GM19397 (cell line): ENCODE results near the gene PPP1CA.
"Not testable (repeated sequence)": the region's sequence is repeated elsewhere in the genome, so short reads cannot be mapped to it uniquely, and the experiment has no call there.

ENCODE experiments used
- ATAC-seq: cut with Tn5 transposase; IDR thresholded peaks from one replicate; pipeline ENCODE4 v1.9.1; 2021; ENCODE audit warnings: mild to moderate bottlenecking, moderate library complexity; ENCODE audit not compliant: unreplicated experiment

The PPP1CA gene

DNA sequence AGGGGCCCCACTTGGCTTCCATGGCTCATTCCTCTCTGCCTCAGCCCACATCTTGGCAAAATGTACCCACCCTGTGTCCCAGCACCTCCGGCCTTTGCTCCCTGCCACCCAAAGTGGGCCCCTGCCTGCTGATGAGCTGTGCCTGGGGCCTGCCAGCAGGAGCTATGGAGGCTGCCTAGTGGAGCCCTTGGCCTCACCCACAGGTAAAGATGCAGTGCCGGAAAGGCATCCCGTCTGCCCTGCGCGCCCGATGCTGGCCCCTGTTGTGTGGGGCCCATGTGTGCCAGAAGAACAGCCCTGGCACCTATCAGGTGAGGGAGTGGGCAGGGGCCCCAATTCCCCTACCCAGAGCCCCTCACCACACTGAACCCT lies 3.5 kb upstream of the PPP1CA start:
- no peak for ATAC-seq

DNA sequence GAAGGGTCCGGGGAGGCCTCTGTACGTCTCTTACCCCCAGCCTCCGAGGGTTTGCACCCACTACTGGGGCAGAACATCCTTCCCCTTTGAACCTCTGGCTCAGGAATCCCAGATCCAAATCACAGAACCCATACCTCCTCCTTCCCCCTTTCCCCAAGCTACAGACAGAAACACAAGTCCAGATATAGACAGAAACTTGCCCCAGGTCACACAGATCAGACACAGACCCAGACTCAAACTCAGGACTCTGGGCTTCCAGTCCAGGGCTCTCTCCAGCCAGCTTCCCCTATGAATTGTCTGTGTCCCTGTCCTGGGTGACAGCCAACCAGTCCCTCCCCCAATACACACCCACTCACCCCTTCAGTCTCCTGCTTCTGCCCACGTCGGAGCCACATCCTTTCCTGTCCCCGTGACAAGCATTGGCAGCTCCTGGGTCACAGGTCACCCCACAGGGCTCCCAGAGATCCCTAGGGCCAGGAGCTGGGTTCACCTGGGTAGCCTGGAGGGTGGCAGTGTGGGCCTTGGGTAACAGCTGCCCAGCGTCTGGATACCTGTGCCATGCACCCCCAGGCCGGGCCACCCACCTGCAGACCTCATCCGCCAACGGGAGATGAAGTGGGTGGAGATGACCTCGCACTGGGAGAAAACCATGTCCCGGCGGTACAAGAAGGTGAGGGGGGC lies 3.0 kb upstream of the PPP1CA start:
- ATAC-seq, result no peak

DNA sequence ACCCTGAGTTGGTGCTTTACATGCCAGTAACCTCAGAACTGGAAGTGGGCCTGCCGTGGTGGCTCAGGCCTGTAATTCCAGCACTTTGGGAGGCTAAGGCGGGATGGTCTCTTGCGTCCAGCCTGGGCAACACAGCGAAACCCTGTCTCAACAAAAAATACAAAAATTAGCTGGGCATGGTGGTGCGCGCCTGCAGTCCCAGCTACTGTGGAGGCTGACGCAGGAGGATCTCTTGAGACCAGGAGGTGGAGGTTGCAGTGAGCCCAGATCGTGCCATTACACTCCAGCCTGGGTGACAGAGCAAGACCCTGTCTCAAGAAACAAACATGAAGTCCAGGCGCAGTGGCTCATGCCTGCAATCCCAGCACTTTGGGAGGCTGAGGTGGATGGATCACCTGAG lies 1.4 kb upstream of the PPP1CA start:
- not testable (repeated sequence) for ATAC-seq

DNA sequence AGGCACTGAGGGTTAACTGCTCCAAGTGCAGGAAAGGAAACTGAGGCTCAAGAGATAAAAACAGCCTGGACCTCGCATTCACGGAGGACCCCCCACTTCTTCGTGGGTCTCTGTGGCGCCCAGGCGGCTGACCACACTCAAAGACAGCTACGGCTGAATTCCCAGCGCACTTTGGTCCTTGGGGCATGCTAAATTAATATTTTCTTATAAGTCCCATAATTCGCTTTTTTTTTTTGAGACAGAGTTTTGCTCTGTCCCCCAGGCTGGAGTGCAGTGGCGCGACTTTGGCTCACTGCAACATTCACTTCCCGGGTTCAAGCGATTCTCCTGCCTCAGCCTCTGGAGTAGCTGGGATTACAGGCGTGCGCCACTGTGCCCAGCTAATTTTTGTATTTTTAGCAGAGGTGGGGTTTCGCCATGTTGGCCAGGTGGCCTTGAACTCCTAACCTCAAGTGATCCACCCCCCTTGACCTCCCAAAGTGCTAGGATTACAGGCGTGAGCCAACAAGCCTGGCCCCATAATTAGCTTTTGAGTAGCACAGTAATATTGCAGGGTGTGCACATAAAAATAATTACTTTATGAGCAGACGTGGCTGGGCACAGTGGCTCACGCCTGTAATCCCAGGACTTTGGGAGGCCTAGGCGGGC lies 658 bp upstream of the PPP1CA start:
- ATAC-seq, result not testable (repeated sequence)

DNA sequence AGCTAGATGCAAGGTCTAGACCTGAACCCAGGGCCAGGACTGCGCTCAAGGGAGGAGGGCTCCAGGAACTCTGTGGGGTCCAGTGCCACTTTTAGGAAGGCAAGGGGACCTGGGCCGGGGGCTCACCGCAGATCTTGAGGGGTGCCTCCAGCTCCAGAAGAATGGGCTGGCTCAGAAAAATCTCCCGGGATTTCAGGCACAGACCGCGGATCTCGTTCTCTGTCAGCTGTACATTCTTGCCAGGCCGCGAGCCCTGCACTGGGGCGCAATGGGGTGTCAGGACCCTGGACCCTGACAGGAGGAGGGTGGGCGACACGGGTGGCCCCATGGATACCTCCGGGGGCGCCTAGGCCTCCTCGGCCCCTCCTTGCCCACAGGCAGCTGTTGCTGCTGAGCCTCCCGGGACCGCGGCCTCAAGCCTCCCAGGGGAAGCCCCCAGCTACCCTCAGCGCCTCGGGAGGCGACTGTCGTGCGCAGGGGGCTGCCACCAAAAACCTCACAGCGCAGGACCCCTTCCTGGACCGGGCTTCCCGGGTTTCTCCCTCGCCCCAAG lies 640 bp downstream of the PPP1CA start:
- ATAC-seq, result no peak

DNA sequence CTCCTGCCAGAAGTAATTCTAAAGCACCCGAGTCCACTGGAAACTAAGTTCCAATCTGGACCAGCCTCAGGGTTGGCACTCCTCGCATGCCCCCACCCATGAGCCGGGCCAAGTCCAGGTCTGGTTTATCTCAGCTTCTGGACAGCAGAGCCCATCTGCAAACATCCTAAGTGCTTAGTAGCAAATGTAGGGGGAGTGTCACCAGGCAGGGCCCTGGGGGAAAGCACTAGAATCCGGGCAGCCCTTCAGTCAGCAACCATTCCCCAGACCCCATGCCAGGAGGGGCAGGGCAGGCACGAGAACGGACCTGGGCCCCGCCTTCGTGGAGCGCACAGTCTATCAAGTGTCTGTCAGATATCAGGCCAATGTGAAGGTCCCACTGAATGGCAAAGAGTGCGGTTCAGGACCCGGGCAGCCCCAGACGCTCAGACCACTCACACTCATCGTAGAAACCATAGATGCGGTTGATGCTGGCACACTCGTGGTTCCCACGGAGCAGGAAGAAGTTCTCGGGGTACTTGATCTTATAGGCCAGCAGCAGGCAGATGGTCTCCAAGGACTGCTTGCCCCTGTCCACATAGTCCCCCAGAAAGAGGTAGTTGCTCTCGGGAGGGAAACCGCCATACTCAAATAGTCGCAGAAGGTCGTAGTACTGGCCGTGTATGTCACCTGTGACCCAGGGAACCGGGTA lies 1.3 kb downstream of the PPP1CA start:
- no peak for ATAC-seq

DNA sequence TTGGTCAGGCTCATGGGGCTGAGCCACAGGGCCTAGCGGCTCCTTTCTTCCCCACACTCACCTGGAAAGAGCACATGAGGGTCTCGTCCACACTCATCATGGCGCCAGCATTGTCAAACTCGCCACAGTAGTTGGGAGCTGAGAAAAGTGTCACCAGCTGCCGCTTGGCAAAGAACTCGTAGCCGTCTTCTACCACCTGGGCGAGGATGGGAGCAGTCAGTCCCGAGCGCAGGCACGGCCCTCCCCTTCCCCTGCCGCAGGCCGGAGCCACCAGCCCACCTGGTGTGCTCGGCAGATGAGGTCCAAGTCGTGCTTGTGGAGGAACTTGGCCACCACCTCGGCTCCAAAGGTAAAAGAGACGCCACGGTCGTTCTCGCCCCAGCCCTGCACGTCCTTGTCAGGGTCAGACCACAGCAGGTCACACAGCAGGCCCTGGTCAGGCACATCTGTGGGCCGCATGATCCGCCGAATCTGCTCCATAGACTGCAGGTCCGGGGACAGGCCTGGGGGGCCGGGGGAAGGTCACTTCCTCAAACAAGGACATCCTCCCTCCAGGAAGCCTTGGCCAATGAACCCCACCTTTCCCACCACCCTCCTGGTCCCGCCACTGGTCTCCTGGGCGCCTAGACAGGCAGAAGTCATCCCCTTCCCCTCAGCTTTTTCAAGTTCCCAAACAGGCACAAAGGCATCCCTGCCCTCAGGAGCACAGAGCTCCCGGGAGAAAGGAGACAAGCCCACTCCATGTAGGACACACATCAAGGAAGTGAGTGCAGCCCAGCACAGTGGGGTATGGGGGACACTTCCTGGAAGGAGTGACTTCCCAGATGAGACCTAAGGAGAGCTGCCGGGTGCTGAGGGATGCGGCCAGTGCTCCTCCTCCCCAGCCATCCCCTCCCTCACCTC lies 2.7 kb downstream of the PPP1CA start:
- no peak for ATAC-seq

DNA sequence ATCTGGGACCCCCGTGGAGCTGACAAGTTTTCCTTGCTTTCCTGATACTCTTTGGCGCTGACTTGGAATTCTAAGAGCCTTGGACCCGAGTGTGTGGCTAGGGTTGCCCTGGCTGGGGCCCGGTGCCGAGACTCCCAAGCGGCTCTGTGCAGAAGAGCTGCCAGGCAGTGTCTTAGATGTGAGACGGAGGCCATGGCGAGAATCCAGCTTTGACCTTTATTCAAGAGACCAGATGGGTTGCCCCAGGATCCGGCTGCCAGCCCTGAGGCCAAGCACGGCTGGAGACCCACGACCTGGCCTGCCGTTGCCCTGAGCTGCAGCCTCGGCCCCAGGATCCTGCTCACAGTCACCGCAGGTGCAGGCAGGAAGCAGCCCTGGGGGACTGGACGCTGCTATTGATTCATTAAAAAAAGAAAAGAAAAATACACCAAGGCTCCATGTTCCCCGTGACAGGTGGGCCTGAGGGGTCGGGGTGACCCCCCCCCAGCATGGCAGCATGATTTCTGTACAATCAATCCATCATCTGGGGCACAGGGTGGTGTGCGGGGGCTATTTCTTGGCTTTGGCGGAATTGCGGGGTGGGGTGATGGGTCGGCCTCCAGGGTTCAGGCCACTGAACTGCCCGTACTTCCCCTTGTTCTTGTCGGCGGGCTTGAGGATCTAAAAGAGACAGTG lies 3.5 kb downstream of the PPP1CA start:
- no peak for ATAC-seq

DNA sequence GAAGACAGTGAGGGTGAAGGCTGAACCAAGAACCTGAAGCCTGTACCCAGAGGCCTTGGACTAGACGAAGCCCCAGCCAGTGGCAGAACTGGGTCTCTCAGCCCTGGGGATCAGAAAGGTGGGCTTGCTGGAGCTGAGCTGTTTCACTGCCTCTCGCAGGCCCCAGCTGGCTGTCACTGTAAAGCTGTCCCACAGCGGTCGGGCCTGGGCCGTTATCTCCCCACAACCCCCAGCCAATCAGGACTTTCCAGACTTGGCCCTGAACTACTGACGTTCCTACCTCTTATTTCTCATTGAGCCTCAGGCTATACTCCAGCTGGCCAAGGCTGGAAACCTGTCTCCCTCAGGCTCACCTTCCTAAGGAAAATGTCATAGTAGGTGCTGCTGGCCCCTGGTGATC lies 4.1 kb downstream of the PPP1CA start:
- no peak for ATAC-seq

DNA sequence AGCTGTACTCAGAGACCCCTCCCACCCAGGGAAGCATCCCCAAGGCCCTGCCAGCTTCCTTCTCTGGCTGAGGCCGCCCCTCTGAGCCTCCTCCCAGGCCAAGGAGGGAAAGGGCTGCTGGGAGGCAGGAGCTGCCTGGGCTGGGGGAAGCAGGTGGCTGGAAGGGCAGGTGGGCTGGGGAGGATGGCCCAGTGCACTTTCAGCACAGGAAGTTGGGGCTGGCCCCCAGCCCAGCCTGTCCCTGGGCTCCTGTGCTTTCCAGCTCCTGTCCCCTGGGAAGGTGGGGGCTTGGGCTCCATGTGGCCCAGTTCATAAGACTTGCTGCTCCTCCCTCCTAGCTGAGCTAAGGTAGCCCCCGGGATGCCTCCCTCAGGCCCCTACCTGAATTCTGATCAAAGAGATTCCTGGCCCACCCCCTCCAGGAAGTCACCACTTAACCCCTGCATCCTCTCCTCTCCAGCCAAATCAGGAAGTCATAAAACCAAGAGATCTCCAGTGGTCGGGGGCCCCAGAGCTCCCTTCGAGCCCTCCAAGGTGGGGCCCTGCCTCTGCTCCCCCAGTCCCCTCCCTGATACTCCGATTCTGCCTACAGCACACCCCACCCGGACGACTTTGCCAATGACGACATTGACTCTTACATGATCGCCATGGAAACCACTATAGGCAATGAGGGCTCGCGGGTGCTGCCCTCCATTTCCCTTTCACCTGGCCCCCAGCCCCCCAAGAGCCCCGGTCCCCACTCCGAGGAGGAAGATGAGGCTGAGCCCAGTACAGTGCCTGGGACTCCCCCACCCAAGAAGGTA lies 4.9 kb downstream of the PPP1CA start:
- ATAC-seq, result no peak

DNA sequence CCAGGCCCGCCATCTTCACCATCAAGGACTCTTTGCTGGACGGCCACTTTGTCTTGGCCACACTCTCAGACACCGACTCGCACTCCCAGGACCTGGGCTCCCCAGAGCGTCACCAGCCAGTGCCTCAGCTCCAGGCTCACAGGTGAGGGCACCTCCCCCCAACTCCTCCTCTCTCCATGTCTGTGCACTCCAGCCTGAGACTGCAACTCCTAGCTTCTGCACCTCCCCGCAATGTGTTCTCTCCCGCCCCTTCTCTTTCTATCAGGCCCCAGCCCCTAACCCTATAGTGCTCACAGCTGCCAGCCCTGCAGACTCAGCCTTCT lies 5.4 kb downstream of the PPP1CA start:
- ATAC-seq, result no peak

DNA sequence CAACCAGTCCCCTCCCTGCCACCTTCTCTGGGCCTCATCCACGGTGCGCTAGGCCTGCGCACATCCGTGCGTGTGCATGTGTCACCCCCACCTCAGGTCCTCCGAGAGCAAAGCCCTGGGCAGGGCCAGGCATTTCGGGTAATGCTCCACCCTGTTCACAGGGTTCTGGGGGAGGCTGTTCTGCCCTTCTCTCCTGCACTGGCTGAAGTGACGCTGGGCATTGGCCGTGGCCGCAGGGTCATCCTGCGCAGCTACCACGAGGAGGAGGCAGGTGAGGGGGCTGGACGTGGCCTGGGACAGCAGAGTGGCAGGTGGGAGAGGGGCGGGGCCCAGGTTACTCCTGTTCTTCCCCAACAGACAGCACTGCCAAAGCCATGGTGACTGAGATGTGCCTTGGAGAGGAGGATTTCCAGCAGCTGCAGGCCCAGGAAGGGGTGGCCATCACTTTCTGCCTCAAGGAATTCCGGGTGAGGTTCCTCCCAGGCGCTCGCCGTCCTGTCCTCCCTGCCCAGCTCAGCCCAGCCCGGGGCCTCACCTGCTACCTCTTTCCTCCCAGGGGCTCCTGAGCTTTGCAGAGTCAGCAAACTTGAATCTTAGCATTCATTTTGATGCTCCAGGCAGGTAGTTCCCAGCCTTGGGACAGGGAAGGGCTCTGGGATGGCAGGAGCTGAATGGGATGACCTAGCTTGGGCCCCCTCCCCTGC lies 6.0 kb downstream of the PPP1CA start:
- ATAC-seq, result no peak

DNA sequence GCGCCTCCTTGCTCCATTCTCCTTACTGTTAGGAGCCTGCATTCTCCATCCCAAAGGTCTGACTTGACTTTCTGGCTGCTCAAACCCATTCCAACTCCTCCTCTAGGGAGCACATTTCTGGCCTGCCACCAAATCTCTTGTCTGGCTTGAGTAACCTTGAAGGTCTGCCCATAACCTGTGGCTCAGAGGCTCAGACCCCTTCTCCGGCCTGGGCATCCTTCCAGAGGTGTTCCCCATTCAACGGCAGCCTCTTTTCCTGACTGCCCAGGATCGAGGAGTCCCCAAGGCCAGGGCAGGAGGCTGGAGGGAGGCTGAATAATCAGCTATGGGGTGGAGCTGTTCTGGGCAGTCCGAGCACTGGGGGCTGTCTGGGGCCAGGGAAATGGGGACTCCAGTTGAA lies 7.7 kb downstream of the PPP1CA start:
- no peak for ATAC-seq

DNA sequence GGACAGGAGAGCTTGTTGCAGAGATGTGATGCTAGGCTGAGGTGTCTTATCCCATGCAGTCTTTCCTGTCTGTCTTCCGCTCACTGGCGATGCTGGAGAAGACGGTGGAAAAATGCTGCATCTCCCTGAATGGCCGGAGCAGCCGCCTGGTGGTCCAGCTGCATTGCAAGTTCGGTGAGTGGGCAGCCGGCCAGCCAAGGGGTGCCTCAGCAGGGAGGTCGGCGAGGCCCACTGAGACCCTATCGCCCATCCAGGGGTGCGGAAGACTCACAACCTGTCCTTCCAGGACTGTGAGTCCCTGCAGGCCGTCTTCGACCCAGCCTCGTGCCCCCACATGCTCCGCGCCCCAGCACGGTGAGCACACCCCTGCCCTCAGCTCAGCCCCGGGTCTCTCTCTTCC lies 8.2 kb downstream of the PPP1CA start:
- no peak for ATAC-seq

DNA sequence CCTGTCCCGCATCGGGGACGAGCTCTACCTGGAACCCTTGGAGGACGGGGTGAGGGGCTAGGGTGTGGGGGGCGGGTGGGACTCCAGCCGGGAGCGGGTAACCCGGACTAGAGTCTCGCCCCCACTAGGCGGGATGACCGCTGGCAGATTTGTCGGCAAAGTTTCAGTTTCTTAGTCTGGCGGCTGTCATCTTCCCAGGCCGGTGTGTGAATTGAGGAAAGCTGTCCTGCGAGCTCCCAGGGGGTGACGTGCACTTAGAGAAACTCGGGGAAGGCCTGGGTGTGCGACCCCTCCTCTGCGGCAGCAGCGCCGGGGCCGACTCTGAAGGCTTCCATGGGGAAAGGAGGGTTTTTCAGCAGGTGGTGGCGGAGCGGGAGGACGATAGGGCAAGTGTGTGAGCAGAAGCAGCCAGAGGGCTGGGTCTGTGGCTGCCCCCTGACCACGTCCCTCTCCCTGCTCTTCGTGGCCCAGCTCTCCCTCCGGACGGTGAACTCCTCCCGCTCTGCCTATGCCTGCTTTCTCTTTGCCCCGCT lies 9.4 kb downstream of the PPP1CA start:
- no peak for ATAC-seq

DNA sequence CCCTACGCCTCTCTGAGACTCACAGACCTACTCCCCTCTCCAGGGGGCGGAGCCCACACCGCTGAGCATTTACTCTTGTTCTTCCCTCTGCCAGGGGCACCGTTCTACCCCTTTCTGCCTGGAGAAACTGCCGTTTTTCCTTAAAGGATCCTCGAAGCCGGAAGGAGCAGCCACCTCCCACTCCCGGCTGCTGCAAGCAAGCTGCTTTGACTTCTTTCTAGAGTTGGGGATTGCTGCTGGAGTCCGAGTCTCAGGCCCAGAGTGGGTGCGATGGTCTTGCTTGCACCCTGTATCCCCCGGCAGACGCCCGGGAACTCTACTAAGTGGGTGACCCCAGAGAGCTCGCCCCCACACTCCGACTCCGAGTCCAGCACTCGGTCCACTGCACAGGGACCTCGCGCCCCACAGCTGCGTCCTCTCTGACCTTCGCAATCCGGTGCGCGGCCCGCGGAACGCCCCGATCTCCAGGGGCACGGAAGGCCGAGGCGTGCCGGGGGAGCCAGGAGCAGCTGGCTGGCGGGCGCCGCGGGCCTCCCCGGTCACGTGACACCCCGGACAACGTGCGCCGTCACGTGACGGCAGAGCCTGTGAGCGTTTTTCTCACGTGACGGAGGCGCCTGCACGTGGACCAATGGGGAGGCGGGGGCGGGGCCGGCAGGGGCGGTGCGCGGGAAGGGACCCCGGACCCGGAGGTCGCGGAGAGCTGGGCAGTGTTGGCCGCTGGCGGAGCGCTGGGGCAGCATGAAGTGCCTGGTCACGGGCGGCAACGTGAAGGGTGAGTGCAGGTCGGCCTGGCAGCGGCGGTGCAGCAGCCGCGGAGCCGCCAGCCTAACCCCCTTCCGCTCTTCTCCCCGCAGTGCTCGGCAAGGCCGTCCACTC lies 10.1 kb downstream of the PPP1CA start, which contains the start of gene RAD9A:
Gene RAD9A, plus strand, starts transcription at position 683 of the 879 bp plus-strand sequence. Its CDS starts 59 bp downstream, at position 742.
- ATAC-seq, result peak; percentile 69

DNA sequence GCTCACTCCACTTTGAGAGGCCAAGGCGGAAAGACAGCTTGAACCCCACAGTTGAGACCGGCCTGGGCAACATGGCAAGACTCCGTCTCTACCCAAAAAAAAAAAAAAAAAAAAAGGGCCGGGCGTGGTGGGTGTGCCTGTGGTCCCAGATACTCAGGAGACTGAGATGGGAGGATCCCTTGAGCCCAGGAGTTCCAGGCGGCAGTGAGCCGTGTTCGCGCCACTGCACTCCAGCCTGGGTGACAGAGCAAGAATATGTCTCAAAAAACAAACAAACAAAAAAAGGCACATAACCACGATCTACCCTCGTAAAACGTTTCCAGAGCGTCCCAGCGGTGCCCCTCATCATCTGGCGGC lies 10.7 kb downstream of the PPP1CA start:
- no peak for ATAC-seq

DNA sequence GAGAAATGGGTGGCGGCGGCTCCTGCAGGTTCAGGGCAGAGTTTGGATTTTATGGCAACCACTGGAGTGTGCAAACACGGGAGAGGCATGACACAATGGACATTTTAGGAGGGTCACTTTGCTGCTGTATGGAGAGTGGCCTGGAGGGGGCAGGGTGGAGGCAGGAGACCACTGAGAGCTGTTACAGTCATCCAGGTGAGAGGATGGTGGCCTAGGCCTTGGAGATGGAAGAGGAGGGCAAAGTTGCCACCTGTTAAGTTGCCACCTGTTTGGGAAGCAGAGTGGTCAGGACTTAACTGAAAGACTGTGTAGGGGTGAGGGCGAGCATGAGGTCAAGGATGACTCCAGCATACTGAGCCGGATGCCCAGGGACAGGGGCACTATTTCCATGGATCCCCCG lies 12.2 kb downstream of the PPP1CA start:
- no peak for ATAC-seq
